ENCODE results near the gene MUC2. TPM values are rescaled to one million over a fixed set of nuclear protein-coding genes. Genes with fewer than 3 reads are reported as not detected.

MUC2 gene
- total RNA-seq, 1 experiment from 2014 or later = 0.04 TPM

GRCh38 chr11:1036931-1037330, 37.7 kb upstream of the MUC2 start:
- intact Hi-C loops (cut with micrococcal nuclease; ENCODE audit: unreplicated experiment) = no loop called here
- Histone ChIP-seq H3K4me3 (no peak overlapping the region), H4K20me1 (ENCODE audit: insufficient read depth) (no peaks in the 10 kb centered on the region), H3K4me2 (peak overlapping the region; percentile 31), H3K9me2 (ENCODE audit: insufficient read depth) (no peaks in the 10 kb centered on the region), H3F3A (ENCODE audit: insufficient read depth, low read depth) (no peaks in the 10 kb centered on the region; the same call in 1 of the 2 replicates), H2AFZ (no peak overlapping the region), H3K79me2 (ENCODE audit: low read depth) (no peaks in the 10 kb centered on the region), H3K27ac (no peak overlapping the region), H3K9me3 (ENCODE audit: insufficient read depth, low read depth) (no peaks in the 10 kb centered on the region), H3K27me3 (ENCODE audit: insufficient read depth, low read depth) (no peaks in the 10 kb centered on the region), H3K4me1 (replicated peaks; ENCODE audit: insufficient read depth) (peaks cover 30% of the 10 kb centered on the region), H3K36me3 (ENCODE audit: low read depth) (no peaks in the 10 kb centered on the region)
- no peak for DNase-seq
- ChIA-PET POLR2A (ENCODE audit: unreplicated experiment) (no interaction called here), CTCF (no interaction called here)
- TF ChIP-seq CTCF (conservative IDR thresholded peaks at IDR 0.05) (no peak), EZH2 (IDR thresholded peaks at IDR 0.05; ENCODE audit: low read depth) (no peak)
- BruUV-seq (replicated peaks) = no TSS peak

GRCh38 chr11:1037506-1038055, 37.1 kb upstream of the MUC2 start:
- Histone ChIP-seq H3K27ac (no peak overlapping the region), H2AFZ (no peak overlapping the region), H4K20me1 (ENCODE audit: insufficient read depth) (no peaks in the 10 kb centered on the region), H3K79me2 (ENCODE audit: low read depth) (no peaks in the 10 kb centered on the region), H3F3A (ENCODE audit: insufficient read depth, low read depth) (no peaks in the 10 kb centered on the region; the same call in 1 of the 2 replicates), H3K9me3 (ENCODE audit: insufficient read depth, low read depth) (no peaks in the 10 kb centered on the region), H3K27me3 (ENCODE audit: insufficient read depth, low read depth) (no peaks in the 10 kb centered on the region), H3K4me3 (no peak overlapping the region), H3K9me2 (ENCODE audit: insufficient read depth) (no peaks in the 10 kb centered on the region), H3K36me3 (ENCODE audit: low read depth) (no peaks in the 10 kb centered on the region), H3K4me1 (replicated peaks; ENCODE audit: insufficient read depth) (peaks cover 34% of the 10 kb centered on the region), H3K4me2 (no peak overlapping the region)
- BruUV-seq (replicated peaks) = no TSS peak
- CTCF ChIA-PET = no interaction called here
- POLR2A ChIA-PET (ENCODE audit: unreplicated experiment) = no interaction called here
- TF ChIP-seq EZH2 (IDR thresholded peaks at IDR 0.05; ENCODE audit: low read depth) (no peak), CTCF (conservative IDR thresholded peaks at IDR 0.05) (no peak)
- intact Hi-C loops (cut with micrococcal nuclease; ENCODE audit: unreplicated experiment) = no loop called here
- no peak for DNase-seq

- H3K4me2 ChIP-seq = no peak overlapping the region
- no peak overlapping the region for H2AFZ ChIP-seq
- H3K9me3 ChIP-seq (ENCODE audit: insufficient read depth, low read depth) = no peaks in the 10 kb centered on the region
- H3K9me2 ChIP-seq (ENCODE audit: insufficient read depth) = no peaks in the 10 kb centered on the region
- intact Hi-C loops (cut with micrococcal nuclease; ENCODE audit: unreplicated experiment) = no loop called here
- ChIA-PET CTCF (interaction anchor here (0.7 kb wide), 1 partner anchor 48 kb away, joined by 3 read pairs; no protein-coding TSS in a partner anchor), POLR2A (ENCODE audit: unreplicated experiment) (no interaction called here)
- H3K36me3 ChIP-seq (ENCODE audit: low read depth) = no peaks in the 10 kb centered on the region
- H3K79me2 ChIP-seq (ENCODE audit: low read depth) = no peaks in the 10 kb centered on the region
- H4K20me1 ChIP-seq (ENCODE audit: insufficient read depth) = no peaks in the 10 kb centered on the region
- H3K4me1 ChIP-seq (replicated peaks; ENCODE audit: insufficient read depth) = peaks cover 34% of the 10 kb centered on the region
- no peak for DNase-seq
- no peak overlapping the region for H3K4me3 ChIP-seq
- no peak overlapping the region for H3K27ac ChIP-seq
- no peak for TF ChIP-seq CTCF (conservative IDR thresholded peaks at IDR 0.05)
- TF ChIP-seq EZH2 (IDR thresholded peaks at IDR 0.05; ENCODE audit: low read depth) = no peak
- H3F3A ChIP-seq (ENCODE audit: insufficient read depth, low read depth) = no peaks in the 10 kb centered on the region; the same call in 1 of the 2 replicates
- no TSS peak for BruUV-seq (replicated peaks)
- H3K27me3 ChIP-seq (ENCODE audit: insufficient read depth, low read depth) = no peaks in the 10 kb centered on the region
These were observed 36.3 kb upstream of the MUC2 start for GRCh38 chr11:1038361-1038760.

Measured in PC-9 (cell line).